ENCODE measurements around the gene DAB2IP.
A peak's percentile ranks its signal among the peaks of the same experiment; 100 is the strongest.

Gene DAB2IP

GRCh38 chr9:121684381-121685145 lies 33.1 kb downstream of the DAB2IP start:
- Histone ChIP-seq H3K27ac (no peak overlapping the region), H3K4me3 (no peak overlapping the region)
- TF ChIP-seq CTCF (IDR thresholded peaks at IDR 0.05): peak; percentile 45
- no peak for DNase-seq (ENCODE audit: low spot score)

- Histone ChIP-seq H3K27ac (no peak overlapping the region), H3K4me3 (no peak overlapping the region)
- no peak for DNase-seq (ENCODE audit: low spot score)
- TF ChIP-seq CTCF (IDR thresholded peaks at IDR 0.05): no peak
Measured at GRCh38 chr9:121685146-121685794, 33.8 kb downstream of the DAB2IP start.

- no peak overlapping the region for H3K4me3 ChIP-seq
- no peak for DNase-seq (ENCODE audit: low spot score)
- no peak overlapping the region for H3K27ac ChIP-seq
- TF ChIP-seq CTCF (IDR thresholded peaks at IDR 0.05): no peak
Measured at GRCh38 chr9:121685795-121686377, 34.5 kb downstream of the DAB2IP start.

- peak; percentile 72 for TF ChIP-seq CTCF (IDR thresholded peaks at IDR 0.05)
- no peak overlapping the region for H3K4me3 ChIP-seq
- DNase-seq (ENCODE audit: low spot score): no peak
- H3K27ac ChIP-seq: peak overlapping the region; percentile 11 to 17
Measured at GRCh38 chr9:121686930-121687541, 35.6 kb downstream of the DAB2IP start.

- Histone ChIP-seq H3K27ac (no peak overlapping the region), H3K4me3 (no peak overlapping the region)
- TF ChIP-seq CTCF (IDR thresholded peaks at IDR 0.05): no peak
- DNase-seq (ENCODE audit: low spot score): no peak
Measured at GRCh38 chr9:121688146-121688680, 36.8 kb downstream of the DAB2IP start.

DNA sequence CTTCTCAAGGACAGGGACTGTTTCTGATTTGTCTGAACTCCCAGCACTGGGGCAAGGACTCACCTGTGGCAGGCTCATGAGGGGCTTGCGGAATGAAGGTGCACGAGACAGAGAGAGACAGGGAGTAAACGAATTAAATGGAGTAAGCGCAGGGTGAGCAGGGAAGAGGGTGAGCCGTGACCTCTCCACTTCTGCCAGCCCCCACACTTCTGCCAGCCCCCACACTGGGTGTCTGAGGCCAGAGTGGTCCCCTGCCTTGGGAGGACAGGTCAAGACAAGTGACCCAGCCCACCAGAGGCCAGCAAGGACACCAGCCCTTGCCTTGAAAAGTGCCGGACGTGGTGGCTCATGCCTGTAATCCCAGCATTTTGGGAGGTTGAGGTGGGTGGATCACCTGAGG lies 37.2 kb downstream of the DAB2IP start:
- Histone ChIP-seq H3K4me3 (no peak overlapping the region), H3K27ac (no peak overlapping the region)
- TF ChIP-seq CTCF (IDR thresholded peaks at IDR 0.05): no peak
- DNase-seq (ENCODE audit: low spot score): no peak

Data from coronary artery (tissue), 2 donors.